IMR-90 (cell line): Measurements from ENCODE around the gene LHX1. TPM values are rescaled to one million over a fixed set of nuclear protein-coding genes. Genes with fewer than 3 reads are reported as not detected.

ENCODE experiments used
- ATAC-seq: fragments of 200-7000 bp; cut with Tn5 transposase; 2 replicates; pipeline ENCODE4 v1.9.1; 2020; ENCODE audit warnings: low read depth, mild to moderate bottlenecking, moderate library complexity
- BruUV-seq: library from RNA; stranded (reverse); fragments of 400-500 nt; replicated peaks from 2 replicates; lab custom pipeline; 2021; lab: Mats Ljungman, UMichigan
- CTCF ChIA-PET: fragments of 300-600 bp; formaldehyde crosslinking; extraction: SDS; loops from one replicate; lab custom pipeline; 2021; ENCODE audit warnings: antibody characterized with exemption; lab: Yijun Ruan, JAX
- POLR2A ChIA-PET: fragments of 300-600 bp; sonication (Branson Sonifier 250); formaldehyde crosslinking; loops from one replicate; lab custom pipeline; 2022; ENCODE audit warnings: antibody characterized with exemption; ENCODE audit not compliant: unreplicated experiment; lab: Charles Lee
- DNase-seq: peaks from one replicate; pipeline ENCODE4 v3.0.0; 2013
- H2AFZ ChIP-seq: replicated peaks from 2 replicates; pipeline ENCODE3; 2013; ENCODE audit warnings: low read length, mild to moderate bottlenecking; ENCODE audit not compliant: poor library complexity
- H2AK5ac ChIP-seq: 2 replicates; pipeline ENCODE4 v1.6.1; 2013; ENCODE audit warnings: low read depth, low read length, inconsistent platforms
- H2AK9ac ChIP-seq: replicated peaks from 2 replicates; pipeline ENCODE3; 2013; ENCODE audit warnings: mild to moderate bottlenecking, low read depth, low read length, moderate library complexity; ENCODE audit not compliant: poor library complexity
- H2BK120ac ChIP-seq: 2 replicates; pipeline ENCODE4 v1.6.1; 2013; ENCODE audit warnings: low read depth, low read length, inconsistent platforms
- H2BK15ac ChIP-seq: 3 replicates; pipeline ENCODE4 v1.6.1; 2013; ENCODE audit warnings: low read depth, low read length, inconsistent platforms
- H2BK20ac ChIP-seq: 2 replicates; pipeline ENCODE4 v1.6.1; 2013; ENCODE audit warnings: low read depth, mild to moderate bottlenecking, inconsistent platforms, low read length, moderate library complexity
- H2BK5ac ChIP-seq: 2 replicates; pipeline ENCODE4 v1.6.1; 2013; ENCODE audit warnings: mild to moderate bottlenecking, low read depth, low read length, inconsistent platforms; ENCODE audit not compliant: poor library complexity, severe bottlenecking
- H3K14ac ChIP-seq: replicated peaks from 2 replicates; pipeline ENCODE4 v1.6.1; 2013; ENCODE audit warnings: low read depth, low read length, inconsistent platforms
- H3K18ac ChIP-seq: 2 replicates; pipeline ENCODE4 v1.6.1; 2013; ENCODE audit warnings: low read depth, low read length, control low read depth
- H3K23ac ChIP-seq: 2 replicates; pipeline ENCODE4 v1.6.1; 2013; ENCODE audit warnings: low read depth, low read length, inconsistent platforms
- H3K27ac ChIP-seq: 2 replicates; pipeline ENCODE4 v1.5.1; 2013; ENCODE audit warnings: mild to moderate bottlenecking, control low read depth, low read length; ENCODE audit not compliant: insufficient read depth
- H3K27me3 ChIP-seq: 2 replicates; pipeline ENCODE4 v1.6.1; 2013; ENCODE audit warnings: low read length; ENCODE audit not compliant: control insufficient read depth, insufficient read depth
- H3K36me3 ChIP-seq: 2 replicates; pipeline ENCODE4 v1.6.1; 2013; ENCODE audit warnings: low read length, mixed read lengths; ENCODE audit not compliant: control insufficient read depth, insufficient read depth
- H3K4ac ChIP-seq: 2 replicates; pipeline ENCODE4 v1.6.1; 2013; ENCODE audit warnings: low read depth, low read length, inconsistent platforms
- H3K4me1 ChIP-seq: 2 replicates; pipeline ENCODE4 v1.6.1; 2013; ENCODE audit warnings: low read length, mixed read lengths; ENCODE audit not compliant: control insufficient read depth, insufficient read depth
- H3K4me2 ChIP-seq: 2 replicates; pipeline ENCODE4 v1.6.1; 2013; ENCODE audit warnings: low read depth, mild to moderate bottlenecking, control low read depth, low read length, moderate library complexity
- H3K4me3 ChIP-seq: 2 replicates; pipeline ENCODE4 v1.5.1; 2013; ENCODE audit warnings: low read depth, mild to moderate bottlenecking, control low read depth, low read length, moderate library complexity; ENCODE audit not compliant: insufficient read depth
- H3K56ac ChIP-seq: 2 replicates; pipeline ENCODE4 v1.6.1; 2013; ENCODE audit warnings: low read length, inconsistent platforms; ENCODE audit not compliant: insufficient read depth; ENCODE audit errors: extremely low read depth
- H3K79me1 ChIP-seq, 2 experiments: 2 replicates each; pipeline ENCODE4 v1.6.1; 2013; ENCODE audit warnings: low read length in 2 of 2, inconsistent platforms in 1 of 2, low read depth in 1 of 2
- H3K9ac ChIP-seq: 2 replicates; pipeline ENCODE4 v1.6.1; 2013; ENCODE audit warnings: low read depth, low read length, control low read depth
- H3K9me1 ChIP-seq: 2 replicates; pipeline ENCODE4 v1.6.1; 2013; ENCODE audit warnings: low read length, inconsistent platforms; ENCODE audit not compliant: insufficient read depth
- H3K9me3 ChIP-seq: 2 replicates; pipeline ENCODE4 v1.6.1; 2013; ENCODE audit warnings: low read length; ENCODE audit not compliant: control insufficient read depth, insufficient read depth
- H4K20me1 ChIP-seq: 2 replicates; pipeline ENCODE4 v1.6.1; 2013; ENCODE audit warnings: low read length, inconsistent platforms; ENCODE audit not compliant: insufficient read depth
- H4K5ac ChIP-seq: 2 replicates; pipeline ENCODE4 v1.6.1; 2013; ENCODE audit warnings: mild to moderate bottlenecking, low read depth, low read length, control low read depth
- H4K8ac ChIP-seq, 2 experiments: 2 replicates each; pipeline ENCODE4 v1.6.1; 2013; ENCODE audit warnings: low read depth in 2 of 2, low read length in 2 of 2, control low read depth in 1 of 2, inconsistent platforms in 1 of 2
- H4K91ac ChIP-seq: 2 replicates; pipeline ENCODE4 v1.6.1; 2013; ENCODE audit warnings: low read depth, low read length, inconsistent platforms; ENCODE audit not compliant: insufficient read depth
- BHLHE40 ChIP-seq: fragments of 150-350 bp; IDR thresholded peaks from 2 replicates; pipeline ENCODE4 v1.6.1; 2016; ENCODE audit warnings: mild to moderate bottlenecking, low read depth, low read length
- CEBPB ChIP-seq: IDR thresholded peaks from 2 replicates; pipeline ENCODE4 v1.6.1; 2012; ENCODE audit warnings: low read depth, low read length, improper control_type of control experiment
- CHD1 ChIP-seq: IDR thresholded peaks from 2 replicates; pipeline ENCODE4 v1.6.1; 2012; ENCODE audit warnings: low read depth, low read length, improper control_type of control experiment
- ELK1 ChIP-seq: fragments of 150-350 bp; IDR thresholded peaks from 2 replicates; pipeline ENCODE4 v1.6.1; 2016; ENCODE audit warnings: low read depth, mild to moderate bottlenecking, low read length, moderate library complexity, borderline replicate concordance
- FOS ChIP-seq: fragments of 150-350 bp; IDR thresholded peaks from 2 replicates; pipeline ENCODE4 v1.6.1; 2016; ENCODE audit warnings: low read depth, low read length
- MAFK ChIP-seq: IDR thresholded peaks from 2 replicates; pipeline ENCODE4 v1.6.1; 2012; ENCODE audit warnings: low read depth, low read length, improper control_type of control experiment
- MAZ ChIP-seq: IDR thresholded peaks from 2 replicates; pipeline ENCODE4 v1.6.1; 2012; ENCODE audit warnings: low read depth, mild to moderate bottlenecking, low read length, improper control_type of control experiment, moderate library complexity, borderline replicate concordance
- MXI1 ChIP-seq: IDR thresholded peaks from 2 replicates; pipeline ENCODE4 v1.6.1; 2012; ENCODE audit warnings: low read depth, mild to moderate bottlenecking, low read length, moderate library complexity, borderline replicate concordance
- NFE2L2 ChIP-seq: fragments of 150-350 bp; IDR thresholded peaks from 2 replicates; pipeline ENCODE4 v1.6.1; 2016; ENCODE audit warnings: low read depth, mild to moderate bottlenecking, low read length
- POLR2A ChIP-seq: IDR thresholded peaks from 2 replicates; pipeline ENCODE4 v1.6.1; 2012; ENCODE audit warnings: mild to moderate bottlenecking, low read depth, low read length
- RAD21 ChIP-seq: IDR thresholded peaks from 2 replicates; pipeline ENCODE4 v1.6.1; 2012; ENCODE audit warnings: low read length, improper control_type of control experiment
- RCOR1 ChIP-seq: IDR thresholded peaks from 2 replicates; pipeline ENCODE4 v1.6.1; 2012; ENCODE audit warnings: mild to moderate bottlenecking, low read length, improper control_type of control experiment; ENCODE audit not compliant: insufficient replicate concordance
- RFX5 ChIP-seq: IDR thresholded peaks from 2 replicates; pipeline ENCODE4 v1.8.0; 2012; ENCODE audit warnings: low read depth, mild to moderate bottlenecking, low read length, moderate library complexity
- SMC3 ChIP-seq: fragments of 150-350 bp; IDR thresholded peaks from 2 replicates; pipeline ENCODE4 v1.6.1; 2016; ENCODE audit warnings: low read depth, mild to moderate bottlenecking, antibody characterized with exemption, low read length, moderate library complexity
- WGBS, 2 experiments: methylation state at CpG; one replicate each; pipeline versions ENCODE4 v1.1.5 to v1.1.7; 2013; ENCODE audit warnings: missing lambda C conversion rate in 2 of 2; ENCODE audit not compliant: insufficient read length in 1 of 2; ENCODE audit errors: extremely low coverage in 2 of 2; 5-methylcytosine and 5-hydroxymethylcytosine counted together
- dilution Hi-C: fragments of 300-500 bp; cut with HindIII; formaldehyde crosslinking; loops from one replicate; pipeline ENCODE4 v1.14.3; 2018; ENCODE audit warnings: low sequenced_read_pairs; ENCODE audit not compliant: unreplicated experiment
- in situ Hi-C: fragments of 300-500 bp; cut with MboI; formaldehyde crosslinking; loops from 3 replicates; pipeline ENCODE4 v1.14.3; 2019; ENCODE audit warnings: low sequenced_read_pairs, inconsistent platforms, mixed read lengths
- intact Hi-C: fragments of 100-400 bp; cut with micrococcal nuclease; formaldehyde crosslinking; loops from 2 replicates; pipeline ENCODE4 v1.10.0; 2022
- polyA plus RNA-seq, 3 experiments: library from polyadenylated mRNA; depleted of rRNA; stranded (reverse); fragments of >200 nt; gene quantifications; 2 replicates each; pipeline ENCODE4 v1.2.3, GENCODE V29; 2012; ENCODE audit warnings: low replicate concordance in 1 of 3
- total RNA-seq: library from RNA; depleted of rRNA; stranded (reverse); fragments of >200 nt; gene quantifications from 2 replicates; pipeline ENCODE4 v1.2.3, GENCODE V29; 2012
- TF ChIP-seq, protein P1 (sequence below): fragments of 150-350 bp; IDR thresholded peaks from 2 replicates; pipeline ENCODE4 v1.6.1; 2017; ENCODE audit warnings: mild to moderate bottlenecking, antibody characterized with exemption, low read length, low read depth
- TF ChIP-seq, protein P2 (sequence below): conservative IDR thresholded peaks from 2 replicates; pipeline ENCODE4 v1.5.1; 2012; ENCODE audit warnings: mild to moderate bottlenecking, low read depth, low read length, improper control_type of control experiment

Gene LHX1
- total and polyA plus RNA-seq, 2 of the 4 experiments (the other 2 are of a cell fraction) = not detected

GRCh38 chr17:36977066-36977465 is 39.8 kb downstream of the LHX1 start:
- no peak overlapping the region for H2BK120ac ChIP-seq
- WGBS, 2 experiments = no CpG with 5 or more reads among the region's 2 CpGs
- H3K4ac ChIP-seq = no peak overlapping the region
- H3K27ac ChIP-seq = no peak overlapping the region
- H3K9me3 ChIP-seq = no peaks in the 10 kb centered on the region
- no peaks in the 10 kb centered on the region; the same call in 1 of the 2 replicates for H4K20me1 ChIP-seq
- no peak overlapping the region for H3K18ac ChIP-seq
- no peak overlapping the region for H2AFZ ChIP-seq
- H3K4me1 ChIP-seq = peaks cover 1% of the 10 kb centered on the region; the same call in 1 of the 2 replicates
- dilution Hi-C loops (no loop called here), in situ Hi-C loops (no loop called here), intact Hi-C loops (no loop called here)
- no peak overlapping the region for H3K56ac ChIP-seq
- no peak overlapping the region for H3K23ac ChIP-seq
- no peak overlapping the region for H3K9ac ChIP-seq
- no peak overlapping the region for H3K4me3 ChIP-seq
- no peak overlapping the region for H4K91ac ChIP-seq
- ChIA-PET POLR2A (no interaction called here), CTCF (no interaction called here)
- no peak overlapping the region for H2AK9ac ChIP-seq
- H3K4me2 ChIP-seq = no peak overlapping the region
- no peak overlapping the region for H2BK5ac ChIP-seq
- no peaks in the 10 kb centered on the region for H3K9me1 ChIP-seq
- H4K8ac ChIP-seq = no peak overlapping the region
- ATAC-seq = no peak
- H2BK20ac ChIP-seq = no peak overlapping the region
- no peaks in the 10 kb centered on the region for H3K27me3 ChIP-seq
- BruUV-seq = no TSS peak
- H3K36me3 ChIP-seq = 0 out of 2 replicates have a peak, but pooled peaks cover 1% of the 10 kb centered on the region
- DNase-seq = no peak
- no peak overlapping the region for H2AK5ac ChIP-seq
- no peak for TF ChIP-seq FOS
- TF ChIP-seq NFE2L2 = no peak
- TF ChIP-seq RFX5 = no peak
- TF ChIP-seq SMC3 = no peak
- TF ChIP-seq, protein P1, sequence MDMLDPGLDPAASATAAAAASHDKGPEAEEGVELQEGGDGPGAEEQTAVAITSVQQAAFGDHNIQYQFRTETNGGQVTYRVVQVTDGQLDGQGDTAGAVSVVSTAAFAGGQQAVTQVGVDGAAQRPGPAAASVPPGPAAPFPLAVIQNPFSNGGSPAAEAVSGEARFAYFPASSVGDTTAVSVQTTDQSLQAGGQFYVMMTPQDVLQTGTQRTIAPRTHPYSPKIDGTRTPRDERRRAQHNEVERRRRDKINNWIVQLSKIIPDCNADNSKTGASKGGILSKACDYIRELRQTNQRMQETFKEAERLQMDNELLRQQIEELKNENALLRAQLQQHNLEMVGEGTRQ = no peak
- no peak for TF ChIP-seq POLR2A
- TF ChIP-seq MAZ = no peak
- TF ChIP-seq CHD1 = no peak
- no peak for TF ChIP-seq MXI1
- TF ChIP-seq RCOR1 = no peak
- TF ChIP-seq MAFK = no peak
- TF ChIP-seq, protein P2, sequence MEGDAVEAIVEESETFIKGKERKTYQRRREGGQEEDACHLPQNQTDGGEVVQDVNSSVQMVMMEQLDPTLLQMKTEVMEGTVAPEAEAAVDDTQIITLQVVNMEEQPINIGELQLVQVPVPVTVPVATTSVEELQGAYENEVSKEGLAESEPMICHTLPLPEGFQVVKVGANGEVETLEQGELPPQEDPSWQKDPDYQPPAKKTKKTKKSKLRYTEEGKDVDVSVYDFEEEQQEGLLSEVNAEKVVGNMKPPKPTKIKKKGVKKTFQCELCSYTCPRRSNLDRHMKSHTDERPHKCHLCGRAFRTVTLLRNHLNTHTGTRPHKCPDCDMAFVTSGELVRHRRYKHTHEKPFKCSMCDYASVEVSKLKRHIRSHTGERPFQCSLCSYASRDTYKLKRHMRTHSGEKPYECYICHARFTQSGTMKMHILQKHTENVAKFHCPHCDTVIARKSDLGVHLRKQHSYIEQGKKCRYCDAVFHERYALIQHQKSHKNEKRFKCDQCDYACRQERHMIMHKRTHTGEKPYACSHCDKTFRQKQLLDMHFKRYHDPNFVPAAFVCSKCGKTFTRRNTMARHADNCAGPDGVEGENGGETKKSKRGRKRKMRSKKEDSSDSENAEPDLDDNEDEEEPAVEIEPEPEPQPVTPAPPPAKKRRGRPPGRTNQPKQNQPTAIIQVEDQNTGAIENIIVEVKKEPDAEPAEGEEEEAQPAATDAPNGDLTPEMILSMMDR = no peak
- no peak for TF ChIP-seq ELK1
- no peak for TF ChIP-seq RAD21
- TF ChIP-seq BHLHE40 = no peak
- no peak for TF ChIP-seq CEBPB
- peaks cover 4 to 23% of the 10 kb centered on the region in 2 experiments; a peak in 2 of 4 replicates for H3K79me1 ChIP-seq
- H4K5ac ChIP-seq = no peak overlapping the region
- no peak overlapping the region for H3K14ac ChIP-seq
- H2BK15ac ChIP-seq = no peak overlapping the region
